Transverse colon (tissue), 4 donors: Measurements from ENCODE around the gene ELN.
A peak's percentile ranks its signal among the peaks of the same experiment; 100 is the strongest.

Experiments used
- CTCF ChIP-seq, 5 experiments: fragments of 200-600 bp in 3 of 5; fragments of 450-650 bp in 2 of 5; sonication (generic) in 3 of 5; IDR thresholded peaks; 1 replicate in 2 of 5; 2 replicates in 3 of 5; pipeline ENCODE4 v1.5.1; 2016 to 2017; ENCODE audit warnings: antibody characterized with exemption in 5 of 5, inconsistent platforms in 3 of 5, mild to moderate bottlenecking in 2 of 5, moderate library complexity in 1 of 5
- EP300 ChIP-seq: sonication (generic); formaldehyde crosslinking; IDR thresholded peaks from one replicate; pipeline ENCODE4 v1.6.1; 2017; ENCODE audit warnings: antibody characterized with exemption, low read depth
- POLR2A ChIP-seq: fragments of 450-650 bp; IDR thresholded peaks from one replicate; pipeline ENCODE4 v1.6.1; 2016; ENCODE audit warnings: antibody characterized with exemption, mild to moderate bottlenecking, moderate library complexity
- POLR2AphosphoS5 ChIP-seq, 3 donors: sonication (generic); formaldehyde crosslinking; IDR thresholded peaks; one replicate each; pipeline ENCODE4 v1.6.1; 2016; ENCODE audit warnings: antibody characterized with exemption in 3 of 3

GRCh38 chr7:74059681-74060588 lies 32.0 kb downstream of the ELN start:
- TF ChIP-seq POLR2A, result no peak
- peak in 2 of 5 experiments; percentile 23 to 36 for TF ChIP-seq CTCF (IDR thresholded peaks at IDR 0.05)
- TF ChIP-seq POLR2AphosphoS5 (IDR thresholded peaks at IDR 0.05), result no peak
- TF ChIP-seq EP300, result no peak
